Spleen (tissue), 11 donors: ENCODE measurements around the gene VPS8. TPM values are rescaled to one million over a fixed set of nuclear protein-coding genes. Genes with fewer than 3 reads are reported as not detected.
"Not testable (repeated sequence)": the region's sequence is repeated elsewhere in the genome, so short reads cannot be mapped to it uniquely, and the experiment has no call there.

ENCODE experiments used
- DNase-seq: peaks from one replicate; pipeline ENCODE4 v3.0.0-alpha.2; 2020
- H3K27ac ChIP-seq, 8 donors: fragments of 200-600 bp; sonication (generic) in 7 of 8; 1 replicate in 4 of 8; 2 replicates in 4 of 8; pipeline versions ENCODE4 v1.5.0 to v1.8.0; 2016 to 2021; ENCODE audit warnings: inconsistent platforms in 4 of 8, mild to moderate bottlenecking in 4 of 8, moderate library complexity in 1 of 8
- H3K27me3 ChIP-seq, 7 donors: fragments of 200-600 bp; sonication (generic) in 6 of 7; replicated peaks in 1 of 7; 1 replicate in 4 of 7; 2 replicates in 3 of 7; pipeline versions ENCODE4 v1.5.0 to v1.8.0; 2016 to 2021; ENCODE audit warnings: inconsistent platforms in 3 of 7, mild to moderate bottlenecking in 1 of 7
- H3K36me3 ChIP-seq, 6 donors: fragments of 200-600 bp; sonication (generic) in 5 of 6; 1 replicate in 4 of 6; 2 replicates in 2 of 6; pipeline versions ENCODE4 v1.5.0 to v1.8.0; 2016 to 2021; ENCODE audit warnings: inconsistent platforms in 2 of 6
- H3K4me1 ChIP-seq, 6 donors: fragments of 200-600 bp; sonication (generic) in 5 of 6; 1 replicate in 3 of 6; 2 replicates in 3 of 6; pipeline versions ENCODE4 v1.5.0 to v1.8.0; 2016 to 2021; ENCODE audit warnings: inconsistent platforms in 3 of 6
- H3K4me3 ChIP-seq, 8 donors: fragments of 200-600 bp; sonication (generic) in 7 of 8; 1 replicate in 4 of 8; 2 replicates in 4 of 8; pipeline versions ENCODE4 v1.5.0 to v1.8.0; 2016 to 2021; ENCODE audit warnings: inconsistent platforms in 4 of 8, mild to moderate bottlenecking in 4 of 8, moderate library complexity in 2 of 8
- H3K9me3 ChIP-seq, 8 donors: fragments of 200-600 bp; sonication (generic) in 7 of 8; 1 replicate in 4 of 8; 2 replicates in 4 of 8; pipeline versions ENCODE4 v1.5.0 to v1.8.0; 2016 to 2021; ENCODE audit warnings: inconsistent platforms in 4 of 8
- CTCF ChIP-seq, 11 experiments: fragments of 200-600 bp in 7 of 11; fragments of 450-650 bp in 4 of 11; sonication (generic) in 4 of 11; IDR thresholded peaks in 8 of 11; conservative IDR thresholded peaks in 3 of 11; 1 replicate in 7 of 11; 2 replicates in 4 of 11; pipeline versions ENCODE4 v1.4.0 to v1.8.0; 2016 to 2021; ENCODE audit warnings: antibody characterized with exemption in 11 of 11, inconsistent platforms in 4 of 11, mild to moderate bottlenecking in 1 of 11
- POLR2A ChIP-seq, 3 donors: fragments of 450-650 bp; IDR thresholded peaks; one replicate each; pipeline ENCODE4 v1.5.1; 2017; ENCODE audit warnings: antibody characterized with exemption in 3 of 3, mild to moderate bottlenecking in 1 of 3
- POLR2AphosphoS5 ChIP-seq, 3 donors: sonication (generic); formaldehyde crosslinking; IDR thresholded peaks; one replicate each; pipeline ENCODE4 v1.5.1; 2017; ENCODE audit warnings: antibody characterized with exemption in 3 of 3
- WGBS, 5 donors: extraction: QIAGEN DNeasy Blood & Tissue Kit in 3 of 5; methylation state at CpG; one replicate each; pipeline versions ENCODE4 v1.1.5 to v1.1.7; 2013 to 2018; 5-methylcytosine and 5-hydroxymethylcytosine counted together
- intact Hi-C: fragments of 100-400 bp; cut with DNase I; formaldehyde crosslinking; loops from one replicate; pipeline ENCODE4 v1.15.0; 2023; ENCODE audit warnings: low total_unique reads
- polyA plus RNA-seq, 3 donors: library from polyadenylated mRNA; stranded (reverse); fragments of 200-250 nt; gene quantifications; one replicate each; pipeline ENCODE4 v1.2.1, GENCODE V29; 2013
- total RNA-seq, 7 donors: library from RNA; depleted of rRNA in 3 of 7; stranded (reverse); fragments of >200 nt in 3 of 7; fragmentation: NEBNext Ultra II Directional in 4 of 7; extraction: Animal tissue kit (Norgen Biotek cat#: 25700) in 4 of 7; gene quantifications; one replicate each; pipeline versions ENCODE4 v1.1.0 to v1.2.1, GENCODE V29; 2016 to 2021
- donor health status: healthy with polysubstance abuse.
- donor health status: DM: no; HTN: no; CAD: no; lungs with moderate emphysema.
- donor health status: DM: no; HTN: no; CAD: no.
- donor health status: Bipolar disorder and iron deficiency.
- donor health status: healthy.
- donor health status: DM: no; HTN: no; CAD: no.
- donor health status: DM: yes; HTN: yes; CAD: no.

The VPS8 gene
- total and polyA plus RNA-seq, 10 donors = 9.1 to 169 (median 97.5) TPM

GRCh38 chr3:184946917-184947316, 135.0 kb downstream of the VPS8 start:
- Histone ChIP-seq H3K27ac (no peak overlapping the region), H3K27me3 (no peaks in the 10 kb centered on the region), H3K36me3 (peaks cover 0 to 89% (median 20%) of the 10 kb centered on the region in 6 donors), H3K4me3 (no peak overlapping the region), H3K4me1 (no peaks in the 10 kb centered on the region), H3K9me3 (no peaks in the 10 kb centered on the region)
- no peak for DNase-seq
- TF ChIP-seq CTCF (IDR thresholded peaks at IDR 0.05 in 8 of 11, conservative IDR thresholded peaks at IDR 0.05 in 3 of 11) = no peak
- no peak for TF ChIP-seq POLR2A (IDR thresholded peaks at IDR 0.05)
- no peak for TF ChIP-seq POLR2AphosphoS5 (IDR thresholded peaks at IDR 0.05)
- WGBS, 5 donors = 84 to 93% (median 91%) methylated on average over 3 of the region's 3 CpGs
- intact Hi-C loops = no loop called here

GRCh38 chr3:184949251-184949965, 137.4 kb downstream of the VPS8 start:
- no peak for TF ChIP-seq POLR2AphosphoS5 (IDR thresholded peaks at IDR 0.05)
- no peak for TF ChIP-seq CTCF (IDR thresholded peaks at IDR 0.05 in 8 of 11, conservative IDR thresholded peaks at IDR 0.05 in 3 of 11)
- TF ChIP-seq POLR2A (IDR thresholded peaks at IDR 0.05) = no peak
- WGBS, 5 donors = 75 to 90% (median 86%) methylated on average over 4 of the region's 4 CpGs
- intact Hi-C loops = no loop called here
- Histone ChIP-seq H3K4me1 (no peaks in the 10 kb centered on the region), H3K27ac (no peak overlapping the region), H3K36me3 (peaks cover 0 to 92% (median 12%) of the 10 kb centered on the region in 6 donors), H3K4me3 (no peak overlapping the region), H3K9me3 (no peaks in the 10 kb centered on the region), H3K27me3 (no peaks in the 10 kb centered on the region)
- no peak for DNase-seq

- H3K4me1 ChIP-seq, intact Hi-C loops, H3K4me3 ChIP-seq, H3K9me3 ChIP-seq, H3K27me3 ChIP-seq, H3K27ac ChIP-seq, DNase-seq: not testable (repeated sequence)
- 93 to 100% (median 97%) methylated on average over 1 of the region's 1 CpG for WGBS, 5 donors
- H3K36me3 ChIP-seq = peaks cover 0 to 90% (median 6%) of the 10 kb centered on the region in 6 donors
Observed at GRCh38 chr3:184950816-184951215, 138.8 kb downstream of the VPS8 start.

GRCh38 chr3:184952671-184953070, 140.7 kb downstream of the VPS8 start:
- WGBS, 5 donors = 71 to 89% (median 78%) methylated on average over 3 of the region's 3 CpGs
- no peak overlapping the region for H3K4me3 ChIP-seq
- H3K4me1 ChIP-seq = no peaks in the 10 kb centered on the region
- DNase-seq = no peak
- TF ChIP-seq POLR2A (IDR thresholded peaks at IDR 0.05) (no peak), POLR2AphosphoS5 (IDR thresholded peaks at IDR 0.05) (no peak), CTCF (IDR thresholded peaks at IDR 0.05 in 8 of 11, conservative IDR thresholded peaks at IDR 0.05 in 3 of 11) (no peak)
- H3K36me3 ChIP-seq = peaks cover 0 to 95% (median 10%) of the 10 kb centered on the region in 6 donors
- intact Hi-C loops = no loop called here
- H3K9me3 ChIP-seq = no peaks in the 10 kb centered on the region
- H3K27me3 ChIP-seq = no peaks in the 10 kb centered on the region
- no peak overlapping the region for H3K27ac ChIP-seq
